CD4-positive, alpha-beta T cell (primary cell): ENCODE results near the gene SOS1. TPM values are rescaled to one million over a fixed set of nuclear protein-coding genes. Genes with fewer than 3 reads are reported as not detected.

ENCODE experiments used
- ATAC-seq: fragments of 200-7000 bp; cut with Tn5 transposase; one replicate; pipeline ENCODE4 v1.10.0; 2022; ENCODE audit warnings: mild to moderate bottlenecking; ENCODE audit not compliant: poor library complexity
- CTCF ChIA-PET: fragments of 350-600 bp; sonication (Branson Sonifier 250); formaldehyde crosslinking; loops from one replicate; lab custom pipeline; 2021; ENCODE audit warnings: antibody characterized with exemption, inconsistent platforms; lab: Charles Lee
- POLR2A ChIA-PET: fragments of 350-600 bp; sonication (Branson Sonifier 250); formaldehyde crosslinking; loops from one replicate; lab custom pipeline; 2021; ENCODE audit warnings: antibody characterized with exemption, inconsistent platforms; lab: Charles Lee
- DNase-seq, 14 experiments: peaks; one replicate each; pipeline ENCODE4 v3.0.0-alpha.2; 2013 to 2020; ENCODE audit warnings: mixed read lengths in 2 of 14
- H3K27ac ChIP-seq, 2 donors: one replicate each; pipeline versions ENCODE4 v1.5.1 to v1.7.0; 2013; ENCODE audit warnings: low read length in 2 of 2, low read depth in 1 of 2, mild to moderate bottlenecking in 1 of 2
- H3K27me3 ChIP-seq, 2 experiments: 1 replicate in 1 of 2; 2 replicates in 1 of 2; pipeline versions ENCODE4 v1.6.1 to v1.7.0; 2013; ENCODE audit warnings: low read length in 2 of 2, control low read depth in 1 of 2, mild to moderate bottlenecking in 1 of 2, moderate library complexity in 1 of 2; ENCODE audit not compliant: insufficient read depth in 2 of 2, control insufficient read depth in 1 of 2
- H3K36me3 ChIP-seq: one replicate; pipeline ENCODE4 v1.6.1; 2013; ENCODE audit warnings: low read length, control low read depth; ENCODE audit not compliant: insufficient read depth
- H3K4me1 ChIP-seq: one replicate; pipeline ENCODE4 v1.6.1; 2013; ENCODE audit warnings: low read length, control low read depth; ENCODE audit not compliant: insufficient read depth
- H3K4me3 ChIP-seq: one replicate; pipeline ENCODE4 v1.5.1; 2013; ENCODE audit warnings: mild to moderate bottlenecking, low read length, moderate library complexity
- H3K9me3 ChIP-seq, 2 experiments: 1 replicate in 1 of 2; 2 replicates in 1 of 2; pipeline versions ENCODE4 v1.6.1 to v1.7.0; 2013; ENCODE audit warnings: low read length in 2 of 2, mild to moderate bottlenecking in 2 of 2, control low read depth in 1 of 2, moderate library complexity in 1 of 2; ENCODE audit not compliant: control insufficient read depth in 1 of 2, insufficient read depth in 1 of 2
- H3K27ac Mint-ChIP-seq: one replicate; pipeline ENCODE4 v1.8.0; 2020; ENCODE audit warnings: mixed read lengths
- H3K27me3 Mint-ChIP-seq: one replicate; pipeline ENCODE4 v1.8.0; 2021; ENCODE audit warnings: mixed read lengths
- H3K36me3 Mint-ChIP-seq: one replicate; pipeline ENCODE4 v1.8.0; 2021; ENCODE audit warnings: low read depth, mixed read lengths
- H3K4me1 Mint-ChIP-seq: one replicate; pipeline ENCODE4 v1.8.0; 2021; ENCODE audit warnings: low read depth, mixed read lengths
- H3K4me3 Mint-ChIP-seq: one replicate; pipeline ENCODE4 v1.8.0; 2020; ENCODE audit warnings: mild to moderate bottlenecking, mixed read lengths
- H3K9me3 Mint-ChIP-seq: one replicate; pipeline ENCODE4 v1.8.0; 2020; ENCODE audit warnings: mixed read lengths
- intact Hi-C, 2 experiments: fragments of 100-400 bp; cut with DNase I in 1 of 2; cut with micrococcal nuclease in 1 of 2; formaldehyde crosslinking; loops; one replicate each; pipeline versions ENCODE4 v1.15.1 to v1.9.0; 2023 to 2025; cut with DNase I, micrococcal nuclease
- total RNA-seq, 174 experiments: library from RNA in 2 of 174; stranded (reverse) in 2 of 174; gene quantifications; one replicate each; pipeline ENCODE4 v1.2.3 and lab custom pipeline; 2021 to 2026
- TF ChIP-seq, protein P1 (sequence below): fragments of 200-600 bp; IDR thresholded peaks from one replicate; pipeline ENCODE4 v1.8.0; 2022; ENCODE audit warnings: antibody characterized with exemption, mild to moderate bottlenecking

Gene SOS1
- total RNA-seq, 2 experiments from 2014 or later = 16.4 to 16.9 TPM

DNA sequence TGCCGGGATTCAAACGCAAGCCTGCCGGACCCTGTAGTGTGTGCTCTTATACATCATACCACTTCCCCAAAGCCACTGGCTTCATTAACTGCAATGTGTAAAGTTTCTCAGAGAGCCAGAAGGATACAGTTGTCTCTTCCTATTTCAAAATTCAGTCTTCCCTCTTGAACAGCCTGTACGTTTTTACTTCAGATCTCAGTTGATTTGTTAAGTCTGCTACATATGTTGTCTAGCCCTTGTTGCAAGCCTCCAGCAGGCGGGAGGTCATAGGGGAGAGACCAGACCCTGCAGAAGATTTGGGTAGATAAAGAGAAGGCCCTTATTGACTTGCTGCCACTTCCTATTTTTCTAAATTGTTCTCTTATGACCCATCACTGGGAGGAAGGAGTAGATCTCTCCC is 174.9 kb downstream of the SOS1 start:
- Mint-ChIP-seq H3K27ac (no peak overlapping the region), H3K4me3 (no peak overlapping the region), H3K9me3 (no peaks in the 10 kb centered on the region), H3K27me3 (no peaks in the 10 kb centered on the region), H3K4me1 (no peaks in the 10 kb centered on the region), H3K36me3 (no peaks in the 10 kb centered on the region)
- ChIA-PET CTCF (interaction anchor here (3.7 kb wide), 1 partner anchor 282 kb away, joined by 45 read pairs; no protein-coding TSS in a partner anchor), POLR2A (no interaction called here)
- Histone ChIP-seq H3K27me3 (no peaks in the 10 kb centered on the region), H3K4me1 (no peaks in the 10 kb centered on the region), H3K27ac (no peak overlapping the region), H3K36me3 (no peaks in the 10 kb centered on the region), H3K4me3 (no peak overlapping the region), H3K9me3 (no peaks in the 10 kb centered on the region)
- intact Hi-C loops = loop anchor here (2.0 to 5.0 kb wide), 2 partner anchors 113 to 116 kb away; no protein-coding TSS in a partner anchor
- DNase-seq (no peak), ATAC-seq (no peak)
- TF ChIP-seq, protein P1, sequence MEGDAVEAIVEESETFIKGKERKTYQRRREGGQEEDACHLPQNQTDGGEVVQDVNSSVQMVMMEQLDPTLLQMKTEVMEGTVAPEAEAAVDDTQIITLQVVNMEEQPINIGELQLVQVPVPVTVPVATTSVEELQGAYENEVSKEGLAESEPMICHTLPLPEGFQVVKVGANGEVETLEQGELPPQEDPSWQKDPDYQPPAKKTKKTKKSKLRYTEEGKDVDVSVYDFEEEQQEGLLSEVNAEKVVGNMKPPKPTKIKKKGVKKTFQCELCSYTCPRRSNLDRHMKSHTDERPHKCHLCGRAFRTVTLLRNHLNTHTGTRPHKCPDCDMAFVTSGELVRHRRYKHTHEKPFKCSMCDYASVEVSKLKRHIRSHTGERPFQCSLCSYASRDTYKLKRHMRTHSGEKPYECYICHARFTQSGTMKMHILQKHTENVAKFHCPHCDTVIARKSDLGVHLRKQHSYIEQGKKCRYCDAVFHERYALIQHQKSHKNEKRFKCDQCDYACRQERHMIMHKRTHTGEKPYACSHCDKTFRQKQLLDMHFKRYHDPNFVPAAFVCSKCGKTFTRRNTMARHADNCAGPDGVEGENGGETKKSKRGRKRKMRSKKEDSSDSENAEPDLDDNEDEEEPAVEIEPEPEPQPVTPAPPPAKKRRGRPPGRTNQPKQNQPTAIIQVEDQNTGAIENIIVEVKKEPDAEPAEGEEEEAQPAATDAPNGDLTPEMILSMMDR = no peak

DNA sequence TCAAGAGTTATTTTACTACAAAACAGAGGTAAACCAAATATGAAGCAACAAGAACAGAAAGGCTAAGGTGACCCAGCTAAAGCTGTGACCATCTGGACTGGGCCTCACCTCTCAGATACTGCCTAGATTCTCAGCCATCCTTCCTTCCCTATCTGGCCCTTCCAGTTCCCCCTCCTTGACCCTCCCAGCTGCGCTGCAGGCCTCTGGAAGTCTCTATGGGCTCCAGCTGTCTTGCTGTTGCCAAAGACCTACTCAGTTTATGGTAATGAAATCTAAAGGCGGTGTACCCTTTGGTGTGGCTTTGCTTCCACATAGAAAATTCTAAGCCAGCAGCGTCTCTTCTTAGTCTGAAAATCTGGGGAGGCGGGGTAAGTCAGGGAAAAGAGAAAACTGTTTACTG is 175.5 kb downstream of the SOS1 start:
- Histone ChIP-seq H3K9me3 (no peaks in the 10 kb centered on the region), H3K27me3 (no peaks in the 10 kb centered on the region), H3K4me1 (no peaks in the 10 kb centered on the region), H3K4me3 (no peak overlapping the region), H3K36me3 (no peaks in the 10 kb centered on the region), H3K27ac (no peak overlapping the region)
- H3K27ac Mint-ChIP-seq = no peak overlapping the region
- H3K4me3 Mint-ChIP-seq = no peak overlapping the region
- CTCF ChIA-PET = interaction anchor here (3.7 kb wide), 1 partner anchor 283 kb away, joined by 45 read pairs; no protein-coding TSS in a partner anchor
- no peaks in the 10 kb centered on the region for H3K27me3 Mint-ChIP-seq
- intact Hi-C loops = loop anchor here in 1 of 2 experiments (5.0 kb wide), 1 partner anchor 117 kb away; no protein-coding TSS in a partner anchor
- no peak for DNase-seq
- H3K4me1 Mint-ChIP-seq = no peaks in the 10 kb centered on the region
- no peaks in the 10 kb centered on the region for H3K36me3 Mint-ChIP-seq
- no peak for ATAC-seq
- no peaks in the 10 kb centered on the region for H3K9me3 Mint-ChIP-seq
- POLR2A ChIA-PET = no interaction called here
- TF ChIP-seq, protein P1 = no peak

DNA sequence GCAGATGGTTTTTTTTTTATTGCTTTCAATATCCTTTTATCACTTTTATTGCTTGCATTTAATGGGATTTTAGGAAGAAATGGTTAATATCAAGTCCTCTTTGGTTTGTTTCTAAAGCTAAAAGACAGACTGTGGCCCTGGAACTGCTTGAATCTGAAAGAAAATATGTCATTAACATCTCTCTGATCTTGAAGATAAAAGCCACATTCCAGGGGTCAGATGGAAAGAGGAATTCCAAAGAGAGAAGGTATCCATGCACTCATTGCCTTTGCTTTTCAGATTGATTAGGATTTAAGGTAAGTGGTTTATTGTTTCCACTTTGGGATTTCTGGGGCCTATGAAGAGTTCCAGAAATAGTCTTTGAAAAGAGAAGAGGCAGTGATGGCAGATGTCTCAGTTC is 177.1 kb downstream of the SOS1 start:
- H3K36me3 ChIP-seq = no peaks in the 10 kb centered on the region
- H3K9me3 Mint-ChIP-seq = no peaks in the 10 kb centered on the region
- H3K27me3 Mint-ChIP-seq = no peaks in the 10 kb centered on the region
- no peaks in the 10 kb centered on the region for H3K4me1 ChIP-seq
- ChIA-PET CTCF (no interaction called here), POLR2A (no interaction called here)
- no peak overlapping the region for H3K4me3 ChIP-seq
- no peak overlapping the region for H3K27ac Mint-ChIP-seq
- TF ChIP-seq, protein P1 = no peak
- ATAC-seq = no peak
- no peak for DNase-seq
- no peaks in the 10 kb centered on the region for H3K27me3 ChIP-seq
- H3K4me1 Mint-ChIP-seq = no peaks in the 10 kb centered on the region
- H3K9me3 ChIP-seq = no peaks in the 10 kb centered on the region
- no peak overlapping the region for H3K27ac ChIP-seq
- no peaks in the 10 kb centered on the region for H3K36me3 Mint-ChIP-seq
- intact Hi-C loops = no loop called here
- H3K4me3 Mint-ChIP-seq = no peak overlapping the region
